ENCODE data around the gene IBA57.

IBA57 gene

GRCh38 chr1:228165372-228166169 lies at the start of gene IBA57:
Gene IBA57 (plus strand): TSS chr1:228165804. CDS start chr1:228165817, 13 bp downstream.
- DNase-seq (ENCODE audit: low read depth in 2 of 2): peak; percentile 99 to 100

GRCh38 chr1:228117335-228117734 lies 48.3 kb upstream of the IBA57 start:
- no peak for DNase-seq (ENCODE audit: low read depth in 2 of 2)

- no peak for DNase-seq (ENCODE audit: low read depth in 2 of 2)
Observed at GRCh38 chr1:228118040-228118439, 47.6 kb upstream of the IBA57 start.

- no peak for DNase-seq (ENCODE audit: low read depth in 2 of 2)
Observed at GRCh38 chr1:228120351-228120750, 45.3 kb upstream of the IBA57 start.

- no peak for DNase-seq (ENCODE audit: low read depth in 2 of 2)
Observed at GRCh38 chr1:228120857-228121489, 44.6 kb upstream of the IBA57 start.

- no peak for DNase-seq (ENCODE audit: low read depth in 2 of 2)
Observed at GRCh38 chr1:228122921-228123441, 42.6 kb upstream of the IBA57 start.

GRCh38 chr1:228123505-228123904 lies 42.1 kb upstream of the IBA57 start:
- DNase-seq (ENCODE audit: low read depth in 2 of 2): no peak

- DNase-seq (ENCODE audit: low read depth in 2 of 2): no peak
Observed at GRCh38 chr1:228125185-228125584, 40.4 kb upstream of the IBA57 start.

- no peak for DNase-seq (ENCODE audit: low read depth in 2 of 2)
Observed at GRCh38 chr1:228131766-228132165, 33.8 kb upstream of the IBA57 start.

GRCh38 chr1:228134591-228134990 lies 31.0 kb upstream of the IBA57 start:
- DNase-seq (ENCODE audit: low read depth in 2 of 2): no peak

- no peak for DNase-seq (ENCODE audit: low read depth in 2 of 2)
Observed at GRCh38 chr1:228136901-228137300, 28.7 kb upstream of the IBA57 start.

GRCh38 chr1:228139406-228139930 lies 26.1 kb upstream of the IBA57 start:
- no peak for DNase-seq (ENCODE audit: low read depth in 2 of 2)

GRCh38 chr1:228139931-228140723 lies 25.5 kb upstream of the IBA57 start, which contains the start of gene GUK1:
Gene GUK1 (plus strand): TSS chr1:228140279. CDS start chr1:228140303, 24 bp downstream.
- peak; percentile 99 for DNase-seq (ENCODE audit: low read depth in 2 of 2)

GRCh38 chr1:228140724-228141225 lies 24.8 kb upstream of the IBA57 start:
- DNase-seq (ENCODE audit: low read depth in 2 of 2): no peak

- peak in 1 of 2 donors; percentile 13 for DNase-seq (ENCODE audit: low read depth in 2 of 2)
Observed at GRCh38 chr1:228141226-228142044, 24.2 kb upstream of the IBA57 start.

- DNase-seq (ENCODE audit: low read depth in 2 of 2): no peak
Observed at GRCh38 chr1:228142155-228142691, 23.4 kb upstream of the IBA57 start.

GRCh38 chr1:228142701-228143136 lies 22.9 kb upstream of the IBA57 start:
- no peak for DNase-seq (ENCODE audit: low read depth in 2 of 2)

- DNase-seq (ENCODE audit: low read depth in 2 of 2): no peak
Observed at GRCh38 chr1:228143480-228144192, 22.0 kb upstream of the IBA57 start.

GRCh38 chr1:228144193-228144992 lies 21.2 kb upstream of the IBA57 start:
- DNase-seq (ENCODE audit: low read depth in 2 of 2): no peak

Data from stimulated activated CD4-positive, alpha-beta T cell treated with anti-CD3 and anti-CD28 coated beads, Interleukin-1b, Interleukin-23, amount 100 ng/mL, for 4 hours (primary cell).